ENCODE data around the gene PTMA.
"Not testable (repeated sequence)": the region's sequence is repeated elsewhere in the genome, so short reads cannot be mapped to it uniquely, and the experiment has no call there.

Gene PTMA

GRCh38 chr2:231716666-231717280 is 8.4 kb downstream of the PTMA start:
- DNase-seq (ENCODE audit: low read depth in 3 of 3): no peak

- DNase-seq (ENCODE audit: low read depth in 3 of 3): peak in 1 of 3 experiments; percentile 47
These were observed 9.2 kb downstream of the PTMA start for GRCh38 chr2:231717281-231718171.

DNA sequence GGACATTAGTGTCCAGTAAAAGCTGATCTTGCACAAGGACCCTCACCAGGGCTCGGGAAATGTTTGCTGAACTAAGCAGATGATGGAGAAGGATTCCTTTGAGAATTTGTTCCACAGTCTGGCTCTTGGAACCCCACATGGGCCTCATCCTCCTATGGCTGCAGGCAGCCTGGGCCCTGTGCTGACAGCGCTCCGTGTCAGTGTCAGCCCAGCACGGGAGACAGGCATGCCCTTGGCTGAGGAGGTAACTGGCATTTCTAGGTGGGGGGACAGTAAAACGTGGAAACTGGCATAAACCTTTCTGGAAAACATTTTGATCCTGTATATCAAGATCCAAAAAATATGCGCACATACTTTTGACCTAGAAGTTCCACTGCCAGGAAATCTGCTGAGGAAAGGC is 10.5 kb downstream of the PTMA start:
- no peak for DNase-seq (ENCODE audit: low read depth in 3 of 3)

DNA sequence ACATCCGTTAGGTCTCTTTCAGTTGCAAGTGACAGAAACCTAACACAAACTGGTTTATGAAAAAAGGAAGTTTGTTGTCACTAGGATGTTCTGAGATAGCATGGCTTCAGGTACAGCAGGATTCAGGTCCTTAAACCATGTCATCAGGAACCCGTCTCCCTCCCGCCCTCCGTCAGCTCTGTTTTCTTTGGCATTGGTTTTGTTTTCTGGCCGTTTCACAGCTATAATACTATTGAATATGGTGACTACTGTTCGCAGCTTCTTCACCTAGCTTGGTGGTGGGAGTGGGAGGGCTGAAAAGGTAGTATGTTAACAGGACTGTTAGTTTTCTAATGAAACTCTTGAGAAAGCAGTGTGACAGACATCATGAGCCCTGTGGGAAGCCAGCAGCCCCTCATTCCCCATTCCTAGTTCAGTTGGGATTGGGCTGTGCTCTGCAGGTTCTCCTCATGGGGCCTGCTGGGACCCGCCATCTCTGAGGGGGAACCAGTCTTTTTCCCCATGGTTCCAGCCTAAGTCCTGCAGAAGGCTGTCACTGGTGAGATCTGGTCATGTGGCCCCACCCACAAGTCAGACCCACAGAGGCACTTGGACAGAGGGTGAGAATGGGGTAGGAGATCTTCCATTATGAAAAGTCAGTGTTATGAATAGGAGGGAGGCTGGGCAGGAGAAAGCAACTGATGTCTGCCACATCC is 12.1 kb downstream of the PTMA start:
- no peak for DNase-seq (ENCODE audit: low read depth in 3 of 3)

DNA sequence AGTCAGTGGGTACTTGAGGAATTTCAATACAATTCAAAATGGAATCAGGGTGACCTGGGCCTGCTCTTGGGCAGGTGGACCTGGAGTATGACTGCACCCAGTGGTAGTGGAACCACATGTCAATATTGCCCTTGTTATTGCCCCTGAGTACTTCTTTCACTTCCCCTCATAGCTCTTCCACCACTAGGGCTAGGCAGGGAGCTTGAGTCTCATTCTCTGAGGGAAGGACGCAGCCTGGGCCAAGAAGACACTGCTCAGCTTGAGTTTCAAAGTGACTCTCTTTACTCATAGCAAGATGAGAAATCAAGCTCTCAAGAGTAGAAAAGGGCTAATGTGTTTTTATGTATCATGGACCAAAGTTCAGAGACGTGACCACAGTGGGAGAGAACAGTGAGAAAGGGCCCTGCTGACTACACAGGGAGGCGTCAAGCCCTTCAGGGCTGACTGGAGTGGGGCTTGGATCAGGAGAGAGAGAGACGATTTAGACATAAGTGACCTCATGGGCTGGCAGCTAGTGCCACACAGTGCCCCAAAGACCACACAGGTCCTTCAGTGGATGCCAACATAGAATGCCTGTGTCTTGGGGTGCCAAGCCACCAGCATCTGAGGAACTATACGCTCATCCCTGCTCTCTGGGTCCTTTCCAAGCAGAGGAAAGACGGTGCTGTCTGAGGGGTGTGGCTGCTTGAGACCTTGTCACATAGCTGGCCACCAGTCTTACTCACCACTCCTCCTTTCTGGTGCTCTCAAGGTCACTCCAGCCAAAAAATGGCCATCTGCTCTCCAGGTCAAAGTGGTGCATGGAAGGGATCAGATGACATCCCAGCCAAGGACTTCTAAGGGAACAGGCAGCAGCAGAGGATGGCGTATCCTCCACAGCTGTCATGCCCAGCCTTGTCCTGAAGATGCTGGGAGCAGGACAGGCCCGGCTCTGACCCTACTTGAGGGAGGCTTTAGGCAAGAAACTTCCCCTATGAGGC is 13.0 kb downstream of the PTMA start:
- DNase-seq (ENCODE audit: low read depth in 3 of 3): no peak

GRCh38 chr2:231722721-231723307 is 14.5 kb downstream of the PTMA start:
- DNase-seq (ENCODE audit: low read depth in 3 of 3): no peak

- no peak for DNase-seq (ENCODE audit: low read depth in 3 of 3)
These were observed 17.2 kb downstream of the PTMA start for GRCh38 chr2:231725476-231725875.

DNA sequence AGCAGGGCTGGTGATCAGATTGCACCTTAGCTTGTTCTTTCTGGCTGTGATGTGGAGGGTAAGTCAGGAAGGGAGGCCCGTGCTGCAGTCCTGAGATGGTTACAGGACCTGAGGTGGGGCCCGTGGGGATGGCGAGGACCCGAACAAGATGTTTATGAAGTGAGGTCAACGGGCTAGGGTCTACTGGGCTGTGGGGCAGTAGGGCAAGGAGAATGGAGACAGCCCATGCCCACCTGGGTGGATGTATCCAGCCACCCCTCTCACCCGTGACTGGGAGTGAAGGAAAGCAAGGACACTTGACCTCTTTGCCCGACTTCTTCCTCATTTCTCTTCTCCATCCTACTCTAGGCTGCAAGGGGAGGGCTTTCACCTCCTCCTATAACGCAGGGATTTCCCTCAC is 18.0 kb downstream of the PTMA start:
- no peak for DNase-seq (ENCODE audit: low read depth in 3 of 3)

GRCh38 chr2:231727621-231728020 is 19.3 kb downstream of the PTMA start:
- no peak for DNase-seq (ENCODE audit: low read depth in 3 of 3)

DNA sequence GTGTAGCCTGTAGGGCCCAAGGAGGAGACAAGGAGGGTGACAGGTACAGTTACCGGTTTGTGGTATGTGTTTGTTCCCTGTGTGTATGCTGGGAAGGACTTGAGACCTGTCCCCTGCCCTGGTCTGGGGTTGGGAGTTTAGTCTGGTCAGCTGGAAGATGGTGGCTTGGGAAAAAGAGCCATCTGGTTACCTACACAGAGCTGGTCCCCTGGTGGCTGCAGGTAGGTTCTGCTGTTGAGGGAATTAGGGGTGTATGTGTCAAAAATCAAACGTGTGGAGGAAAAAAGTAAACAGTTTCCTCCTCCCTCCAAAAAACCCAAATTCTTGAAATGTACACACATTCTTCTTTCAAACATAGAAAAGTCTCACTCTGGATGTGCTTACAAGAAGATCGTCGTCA is 24.3 kb downstream of the PTMA start:
- DNase-seq (ENCODE audit: low read depth in 3 of 3): no peak

GRCh38 chr2:231737761-231738160 is 29.4 kb downstream of the PTMA start:
- no peak for DNase-seq (ENCODE audit: low read depth in 3 of 3)

GRCh38 chr2:231743376-231744116 is 35.2 kb downstream of the PTMA start:
- DNase-seq (ENCODE audit: low read depth in 3 of 3): no peak

- no peak for DNase-seq (ENCODE audit: low read depth in 3 of 3)
These were observed 37.1 kb downstream of the PTMA start for GRCh38 chr2:231745303-231746038.

DNA sequence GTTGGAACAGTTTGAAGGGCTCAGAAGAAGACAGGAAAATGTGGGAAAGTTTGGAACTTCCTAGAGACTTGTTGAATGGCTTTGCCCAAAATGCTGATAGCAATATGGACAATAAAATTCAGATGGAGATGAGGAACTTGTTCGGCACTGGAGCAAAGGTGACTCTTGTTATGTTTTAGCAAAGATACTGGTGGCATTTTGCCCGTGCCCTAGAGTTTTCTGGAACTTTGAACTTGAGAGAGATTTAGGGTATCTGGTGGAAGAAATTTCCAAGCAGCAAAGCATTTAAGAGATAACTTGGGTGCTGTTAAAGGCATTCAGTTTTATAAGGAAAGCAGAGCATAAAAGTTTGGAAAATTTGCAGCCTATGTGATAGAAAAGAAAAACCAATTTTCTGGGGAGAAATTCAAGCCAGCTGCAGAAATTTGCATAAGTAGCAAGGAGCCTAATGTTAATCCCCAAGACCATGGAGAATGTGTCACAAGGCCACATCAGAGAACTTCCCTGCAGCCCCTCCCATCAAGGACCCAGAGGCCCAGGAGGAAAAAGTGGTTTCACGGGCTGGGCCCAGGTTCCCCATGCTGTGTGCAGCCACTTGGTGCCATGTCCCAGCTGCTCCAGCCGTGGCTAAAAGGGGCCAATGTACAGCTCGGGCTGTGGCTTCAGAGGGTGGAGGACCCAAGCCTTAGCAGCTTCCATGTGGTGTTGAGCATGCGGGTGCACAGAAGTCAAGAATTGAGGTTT is 40.0 kb downstream of the PTMA start:
- DNase-seq (ENCODE audit: low read depth in 3 of 3): not testable (repeated sequence)

GRCh38 chr2:231749016-231749415 is 40.7 kb downstream of the PTMA start:
- not testable (repeated sequence) for DNase-seq (ENCODE audit: low read depth in 3 of 3)

- DNase-seq (ENCODE audit: low read depth in 3 of 3): no peak
These were observed 42.9 kb downstream of the PTMA start for GRCh38 chr2:231751042-231751815.

- DNase-seq (ENCODE audit: low read depth in 3 of 3): no peak
These were observed 43.7 kb downstream of the PTMA start for GRCh38 chr2:231752061-231752460.

- DNase-seq (ENCODE audit: low read depth in 3 of 3): no peak
These were observed 53.4 kb downstream of the PTMA start for GRCh38 chr2:231761735-231762134.
